Parathyroid adenoma (tissue), 2 donors: ENCODE measurements around the gene DSP.
A peak's percentile ranks its signal among the peaks of the same experiment; 100 is the strongest.

Experiments used
- H2AFZ ChIP-seq: fragments of 300-600 bp; sonication (generic); one replicate; pipeline ENCODE4 v1.7.0; 2017; ENCODE audit warnings: antibody characterized with exemption, mild to moderate bottlenecking
- H3K27ac ChIP-seq: fragments of 300-600 bp; sonication (generic); one replicate; pipeline ENCODE4 v1.7.0; 2017
- H3K27me3 ChIP-seq: fragments of 300-600 bp; sonication (generic); one replicate; pipeline ENCODE4 v1.7.0; 2017; ENCODE audit warnings: low read length; ENCODE audit not compliant: control insufficient read depth, insufficient read depth
- H3K36me3 ChIP-seq: fragments of 300-600 bp; sonication (generic); one replicate; pipeline ENCODE4 v1.7.0; 2017; ENCODE audit warnings: low read length; ENCODE audit not compliant: control insufficient read depth, insufficient read depth
- H3K4me1 ChIP-seq: fragments of 300-600 bp; sonication (generic); one replicate; pipeline ENCODE4 v1.7.0; 2017; ENCODE audit warnings: control low read depth
- H3K4me2 ChIP-seq: fragments of 300-600 bp; sonication (generic); one replicate; pipeline ENCODE4 v1.7.0; 2017; ENCODE audit warnings: low read length
- H3K4me3 ChIP-seq: fragments of 300-600 bp; sonication (generic); one replicate; pipeline ENCODE4 v1.7.0; 2017; ENCODE audit warnings: low read depth, low read length
- H3K79me2 ChIP-seq: fragments of 300-600 bp; sonication (generic); one replicate; pipeline ENCODE4 v1.7.0; 2017; ENCODE audit warnings: control low read depth
- H3K9ac ChIP-seq: fragments of 300-600 bp; sonication (generic); one replicate; pipeline ENCODE4 v1.7.0; 2017; ENCODE audit warnings: mild to moderate bottlenecking
- H3K9me3 ChIP-seq: fragments of 300-600 bp; sonication (generic); one replicate; pipeline ENCODE4 v1.7.0; 2017; ENCODE audit warnings: low read length; ENCODE audit not compliant: control insufficient read depth
- TF ChIP-seq, protein P1 (sequence below): fragments of 300-600 bp; sonication (generic); IDR thresholded peaks from one replicate; pipeline ENCODE4 v1.7.0; 2017; ENCODE audit warnings: antibody characterized with exemption, mild to moderate bottlenecking
- donor health status: primary hyperparathyroidism.

DSP gene

DNA sequence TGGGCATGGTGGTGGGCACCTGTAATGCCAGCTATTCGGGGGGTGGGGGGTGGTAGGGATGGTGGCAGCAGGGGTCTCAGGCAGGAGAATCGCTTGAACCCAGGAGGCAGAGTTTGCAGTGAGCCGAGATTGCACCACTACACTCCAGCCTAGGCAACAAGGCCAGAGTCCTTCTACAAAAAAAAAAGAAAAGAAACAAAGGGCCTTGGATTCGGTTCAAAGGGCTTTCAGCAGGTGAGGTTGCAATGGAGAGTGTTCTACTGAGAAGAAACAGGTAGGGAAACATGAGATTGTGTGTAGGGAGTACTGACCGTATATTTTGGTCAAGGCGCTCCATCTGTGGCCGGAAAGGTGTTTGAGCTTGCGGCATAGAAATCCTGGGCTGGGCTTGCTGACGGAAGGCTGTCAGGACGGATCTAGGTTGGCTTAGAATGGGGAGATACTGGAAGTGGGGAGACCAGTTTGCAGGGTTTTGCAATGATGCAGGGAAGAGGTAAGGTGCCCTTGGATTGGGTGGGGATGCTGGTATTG, 40.7 kb upstream of the DSP start:
- Histone ChIP-seq H3K79me2 (no peaks in the 10 kb centered on the region), H3K9ac (no peak overlapping the region), H3K4me1 (peaks cover 18% of the 10 kb centered on the region), H3K27me3 (no peaks in the 10 kb centered on the region), H3K9me3 (no peaks in the 10 kb centered on the region), H3K36me3 (no peaks in the 10 kb centered on the region), H2AFZ (no peak overlapping the region), H3K27ac (no peak overlapping the region), H3K4me2 (no peak overlapping the region), H3K4me3 (no peak overlapping the region)
- TF ChIP-seq, protein P1, sequence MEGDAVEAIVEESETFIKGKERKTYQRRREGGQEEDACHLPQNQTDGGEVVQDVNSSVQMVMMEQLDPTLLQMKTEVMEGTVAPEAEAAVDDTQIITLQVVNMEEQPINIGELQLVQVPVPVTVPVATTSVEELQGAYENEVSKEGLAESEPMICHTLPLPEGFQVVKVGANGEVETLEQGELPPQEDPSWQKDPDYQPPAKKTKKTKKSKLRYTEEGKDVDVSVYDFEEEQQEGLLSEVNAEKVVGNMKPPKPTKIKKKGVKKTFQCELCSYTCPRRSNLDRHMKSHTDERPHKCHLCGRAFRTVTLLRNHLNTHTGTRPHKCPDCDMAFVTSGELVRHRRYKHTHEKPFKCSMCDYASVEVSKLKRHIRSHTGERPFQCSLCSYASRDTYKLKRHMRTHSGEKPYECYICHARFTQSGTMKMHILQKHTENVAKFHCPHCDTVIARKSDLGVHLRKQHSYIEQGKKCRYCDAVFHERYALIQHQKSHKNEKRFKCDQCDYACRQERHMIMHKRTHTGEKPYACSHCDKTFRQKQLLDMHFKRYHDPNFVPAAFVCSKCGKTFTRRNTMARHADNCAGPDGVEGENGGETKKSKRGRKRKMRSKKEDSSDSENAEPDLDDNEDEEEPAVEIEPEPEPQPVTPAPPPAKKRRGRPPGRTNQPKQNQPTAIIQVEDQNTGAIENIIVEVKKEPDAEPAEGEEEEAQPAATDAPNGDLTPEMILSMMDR = no peak

DNA sequence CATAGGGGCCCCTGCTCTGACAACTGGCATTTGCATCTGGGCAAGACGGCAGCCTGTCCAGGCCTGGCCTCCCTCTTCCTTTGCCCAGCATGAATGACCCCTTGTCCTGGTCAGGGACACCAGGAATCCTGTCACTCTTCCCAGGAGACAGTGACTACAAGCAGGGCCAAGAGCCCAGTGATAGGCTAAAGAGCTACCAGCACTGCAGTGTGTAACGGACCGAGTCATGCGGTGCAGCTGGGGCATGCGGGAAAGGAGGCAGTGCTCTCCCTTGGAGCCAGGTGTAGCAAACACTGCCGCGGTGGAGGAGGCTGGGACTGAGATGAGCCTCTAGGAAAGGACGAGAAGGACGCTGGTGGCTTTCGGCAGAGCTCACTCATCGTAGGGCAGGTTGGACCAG, 38.7 kb upstream of the DSP start:
- TF ChIP-seq, protein P1 = no peak
- H3K9me3 ChIP-seq = no peaks in the 10 kb centered on the region

DNA sequence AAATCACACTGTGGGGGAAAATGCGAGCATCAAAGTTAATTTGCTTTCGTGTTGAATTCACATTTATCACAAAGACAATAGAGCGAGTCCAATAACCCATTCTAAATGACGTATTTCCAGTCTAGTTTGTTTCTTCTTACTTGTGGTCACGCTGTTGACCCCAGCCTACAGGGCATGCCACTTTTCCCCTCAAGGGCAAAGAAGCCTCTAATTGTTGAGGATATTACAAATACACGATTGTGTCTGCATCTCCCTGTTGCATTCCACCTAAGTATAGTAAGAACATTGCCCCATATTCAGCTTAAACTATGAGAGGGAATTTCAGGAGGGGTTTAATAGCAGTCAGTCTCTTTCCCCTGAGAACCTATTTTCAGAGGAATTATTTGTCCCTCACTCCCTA, 37.4 kb upstream of the DSP start:
- Histone ChIP-seq H3K4me2 (no peak overlapping the region), H3K4me3 (no peak overlapping the region), H3K9ac (no peak overlapping the region), H3K9me3 (no peaks in the 10 kb centered on the region), H2AFZ (no peak overlapping the region), H3K4me1 (peaks cover 18% of the 10 kb centered on the region), H3K27me3 (no peaks in the 10 kb centered on the region), H3K36me3 (no peaks in the 10 kb centered on the region), H3K79me2 (no peaks in the 10 kb centered on the region), H3K27ac (no peak overlapping the region)
- TF ChIP-seq, protein P1 = no peak

More for the DNA sequence above, 38.7 kb upstream of the DSP start:
- Histone ChIP-seq H3K36me3 (no peaks in the 10 kb centered on the region), H3K79me2 (no peaks in the 10 kb centered on the region), H3K4me2 (no peak overlapping the region), H3K27ac (peak overlapping the region; percentile 13), H3K4me1 (peaks cover 18% of the 10 kb centered on the region), H3K9ac (no peak overlapping the region), H3K4me3 (no peak overlapping the region), H3K27me3 (no peaks in the 10 kb centered on the region), H2AFZ (peak overlapping the region; percentile 77)

DNA sequence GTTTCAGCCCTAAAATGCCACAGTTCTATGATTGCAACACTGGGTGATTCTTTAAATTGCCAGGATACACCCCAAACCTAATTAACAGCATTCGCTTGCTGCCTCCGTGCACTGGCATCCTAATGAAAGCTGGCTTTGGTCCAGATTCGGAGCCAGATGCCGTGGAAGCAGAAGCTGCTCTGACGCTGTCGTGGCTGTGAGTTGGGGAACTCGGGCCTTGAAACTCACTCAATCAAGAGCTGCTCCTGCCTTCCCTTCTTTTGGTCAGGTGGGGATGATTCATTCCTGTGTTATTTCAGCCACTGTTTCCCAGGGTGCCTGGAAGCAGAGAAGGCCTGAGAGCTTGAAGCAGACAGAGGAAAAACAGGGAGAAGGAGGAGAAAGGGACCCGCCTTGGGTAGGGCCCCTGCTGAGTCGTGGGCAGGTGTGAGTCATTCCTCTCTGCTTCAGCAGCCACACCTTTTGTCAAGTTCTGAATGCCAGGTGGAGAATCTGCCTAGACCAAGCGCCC, 36.2 kb upstream of the DSP start:
- Histone ChIP-seq H3K27me3 (no peaks in the 10 kb centered on the region), H2AFZ (peak overlapping the region; percentile 84), H3K9ac (no peak overlapping the region), H3K4me3 (no peak overlapping the region), H3K79me2 (no peaks in the 10 kb centered on the region), H3K36me3 (no peaks in the 10 kb centered on the region), H3K4me1 (peaks cover 18% of the 10 kb centered on the region), H3K4me2 (peak overlapping the region; percentile 33), H3K9me3 (no peaks in the 10 kb centered on the region), H3K27ac (peak overlapping the region; percentile 58)
- TF ChIP-seq, protein P1 = no peak

DNA sequence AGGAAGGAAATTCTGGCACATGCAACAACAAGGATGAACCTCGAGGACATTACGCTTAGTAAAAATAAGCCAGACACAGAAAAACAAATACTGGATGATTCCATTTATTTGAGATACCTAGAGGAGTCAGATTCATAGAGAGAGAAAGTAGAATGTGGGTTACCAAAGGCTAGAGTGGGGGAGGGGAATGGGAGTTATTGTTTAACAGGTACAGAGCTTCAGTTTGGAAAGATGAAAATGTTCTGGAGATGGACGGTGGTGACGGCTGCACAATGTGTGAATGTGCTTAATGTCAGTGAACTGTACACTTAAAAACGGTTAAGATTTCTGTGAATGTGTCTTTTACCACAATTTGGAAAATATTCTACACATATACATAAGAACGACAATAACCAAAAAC, 33.9 kb upstream of the DSP start:
- Histone ChIP-seq H3K36me3 (no peaks in the 10 kb centered on the region), H3K79me2 (no peaks in the 10 kb centered on the region), H3K4me3 (no peak overlapping the region), H3K9me3 (no peaks in the 10 kb centered on the region), H3K9ac (no peak overlapping the region), H3K27ac (no peak overlapping the region), H3K27me3 (no peaks in the 10 kb centered on the region), H3K4me1 (peaks cover 14% of the 10 kb centered on the region), H3K4me2 (no peak overlapping the region), H2AFZ (no peak overlapping the region)
- TF ChIP-seq, protein P1 = no peak
